ENCODE results near the gene RGS2.

The RGS2 gene, protein sequence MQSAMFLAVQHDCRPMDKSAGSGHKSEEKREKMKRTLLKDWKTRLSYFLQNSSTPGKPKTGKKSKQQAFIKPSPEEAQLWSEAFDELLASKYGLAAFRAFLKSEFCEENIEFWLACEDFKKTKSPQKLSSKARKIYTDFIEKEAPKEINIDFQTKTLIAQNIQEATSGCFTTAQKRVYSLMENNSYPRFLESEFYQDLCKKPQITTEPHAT
- total RNA-seq = 141 to 273 (median 212) reads per million in 4 donors

DNA sequence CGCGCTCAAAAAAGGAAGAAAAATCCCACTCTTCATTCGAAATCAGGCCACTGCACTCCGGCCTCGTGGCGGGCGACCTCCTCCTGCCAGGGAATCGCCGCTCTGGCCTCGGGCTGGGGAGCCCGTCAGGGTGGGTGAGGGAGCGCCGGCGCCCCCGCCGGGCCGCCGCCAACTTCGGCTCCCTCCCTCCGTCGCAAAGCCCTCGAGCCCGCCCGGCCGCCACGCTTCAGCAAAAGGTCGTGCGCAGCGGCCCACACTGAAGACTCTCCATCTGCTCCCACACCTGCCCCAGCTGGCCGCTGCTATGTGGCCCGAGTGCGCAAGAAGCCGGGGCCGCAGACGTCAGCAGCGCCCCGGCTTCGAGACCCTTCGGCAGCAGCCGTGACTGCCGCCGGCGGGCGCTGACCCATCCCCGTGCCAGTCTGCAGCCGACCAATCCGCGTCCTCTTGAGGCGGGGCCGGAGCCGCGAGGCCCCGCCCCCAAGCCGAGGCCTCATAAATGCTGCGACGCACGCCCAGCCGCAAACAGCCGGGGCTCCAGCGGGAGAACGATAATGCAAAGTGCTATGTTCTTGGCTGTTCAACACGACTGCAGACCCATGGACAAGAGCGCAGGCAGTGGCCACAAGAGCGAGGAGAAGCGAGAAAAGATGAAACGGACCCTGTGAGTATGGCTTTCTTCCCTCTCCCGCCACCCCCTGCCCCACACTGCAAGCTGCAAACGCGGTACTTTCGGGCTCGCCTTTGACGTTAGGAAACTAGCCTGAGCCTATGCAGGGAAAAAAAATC is at the start of gene RGS2:
Gene RGS2 (plus strand): TSS at position 522 of the 789 bp plus-strand sequence. CDS start 33 bp downstream, at position 555.
- DNase-seq = peak; percentile 78 to 92 (median 85)

DNA sequence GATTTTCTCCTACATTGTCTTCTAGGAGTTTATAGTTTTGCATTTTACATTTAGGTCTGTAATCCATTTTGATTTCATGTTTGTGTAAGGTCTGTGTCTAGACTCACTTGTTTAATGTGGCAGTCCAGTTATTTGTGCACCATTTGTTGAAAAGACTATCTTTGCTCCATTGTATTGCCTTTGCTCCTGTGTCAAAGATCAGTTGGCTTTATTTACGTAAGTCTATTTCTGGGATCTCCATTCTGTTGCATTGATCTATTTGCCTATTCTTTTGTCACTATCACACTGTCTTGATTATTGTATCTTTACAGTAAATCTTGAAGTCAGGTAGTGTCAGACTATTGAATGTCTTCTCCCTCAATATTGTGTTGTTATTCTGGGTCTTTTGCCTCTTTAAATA is 49.7 kb upstream of the RGS2 start:
- no peak for DNase-seq

DNA sequence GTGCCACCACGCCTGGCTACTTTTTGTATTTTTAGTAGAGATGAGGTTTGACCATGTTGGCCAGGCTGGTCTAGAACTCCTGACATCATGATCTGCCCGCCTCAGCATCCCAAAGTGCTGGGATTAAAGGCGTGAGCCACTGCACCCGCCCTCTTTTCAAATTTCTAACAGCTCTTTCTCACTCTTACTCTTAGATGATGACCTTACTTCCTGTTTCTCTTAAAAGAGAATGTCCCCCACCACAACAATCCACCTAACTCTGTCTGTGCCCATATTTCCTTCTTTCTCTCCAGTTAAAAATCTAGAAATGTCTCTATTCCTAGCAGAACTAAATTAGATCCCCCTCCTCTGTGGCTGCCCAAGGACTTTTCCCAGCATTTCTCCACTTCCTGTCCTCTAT is 46.6 kb upstream of the RGS2 start:
- no peak for DNase-seq

DNA sequence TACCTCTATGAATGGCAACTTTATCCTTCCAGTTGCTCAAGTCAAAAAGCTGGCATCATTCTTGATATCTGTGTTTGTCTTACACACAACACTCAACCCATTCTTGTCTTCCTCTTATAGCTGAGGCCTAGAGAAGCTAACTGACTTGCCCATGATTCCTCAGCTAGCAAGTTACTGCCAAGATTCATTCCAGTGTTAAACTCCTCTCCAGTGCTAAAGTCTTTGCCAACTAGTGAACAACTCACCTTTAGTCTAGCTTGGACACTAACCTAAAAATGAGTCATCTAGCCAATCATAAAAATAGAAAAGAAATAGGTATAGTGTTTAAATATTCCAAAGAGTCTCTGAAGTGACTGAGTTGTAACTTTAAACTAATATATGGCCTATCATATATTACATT is 45.6 kb upstream of the RGS2 start:
- DNase-seq = no peak

DNA sequence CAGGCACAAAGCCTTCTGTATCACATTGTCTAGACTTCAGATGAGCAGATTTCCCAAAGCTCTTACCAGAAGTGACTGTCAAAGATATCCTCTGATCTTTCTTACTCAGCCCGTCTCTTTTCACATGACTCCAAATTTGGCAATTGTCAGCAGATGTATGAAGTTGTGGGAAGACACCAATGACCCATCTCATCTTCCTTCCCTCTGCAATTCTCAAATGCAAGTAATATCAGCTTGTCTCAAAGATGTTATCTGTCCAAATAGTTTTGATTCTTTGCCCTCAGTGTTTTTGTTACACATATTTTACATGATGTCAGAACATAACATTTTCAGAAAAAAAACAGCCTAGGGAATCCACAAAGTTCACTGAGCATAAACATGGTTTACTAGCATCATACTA is 45.1 kb upstream of the RGS2 start:
- no peak for DNase-seq

DNA sequence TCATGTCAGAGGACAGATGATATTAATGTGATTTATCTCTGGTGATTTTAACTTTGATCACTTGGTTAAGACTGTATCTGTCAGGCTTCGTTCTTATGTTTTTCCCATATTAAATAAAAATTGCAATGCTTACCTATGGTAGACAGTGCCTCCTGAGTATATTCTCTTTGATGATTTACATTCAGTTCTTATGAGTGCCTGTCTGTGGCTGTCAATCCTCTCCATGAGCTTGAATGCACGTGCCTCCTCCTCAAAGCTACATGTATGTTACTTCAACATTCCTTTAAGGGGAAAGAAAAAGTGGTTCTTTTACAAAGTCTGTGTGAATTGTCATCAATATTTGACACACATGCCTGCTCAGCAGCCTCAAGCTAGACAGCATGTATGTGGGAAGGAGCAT is 44.2 kb upstream of the RGS2 start:
- DNase-seq = no peak

DNA sequence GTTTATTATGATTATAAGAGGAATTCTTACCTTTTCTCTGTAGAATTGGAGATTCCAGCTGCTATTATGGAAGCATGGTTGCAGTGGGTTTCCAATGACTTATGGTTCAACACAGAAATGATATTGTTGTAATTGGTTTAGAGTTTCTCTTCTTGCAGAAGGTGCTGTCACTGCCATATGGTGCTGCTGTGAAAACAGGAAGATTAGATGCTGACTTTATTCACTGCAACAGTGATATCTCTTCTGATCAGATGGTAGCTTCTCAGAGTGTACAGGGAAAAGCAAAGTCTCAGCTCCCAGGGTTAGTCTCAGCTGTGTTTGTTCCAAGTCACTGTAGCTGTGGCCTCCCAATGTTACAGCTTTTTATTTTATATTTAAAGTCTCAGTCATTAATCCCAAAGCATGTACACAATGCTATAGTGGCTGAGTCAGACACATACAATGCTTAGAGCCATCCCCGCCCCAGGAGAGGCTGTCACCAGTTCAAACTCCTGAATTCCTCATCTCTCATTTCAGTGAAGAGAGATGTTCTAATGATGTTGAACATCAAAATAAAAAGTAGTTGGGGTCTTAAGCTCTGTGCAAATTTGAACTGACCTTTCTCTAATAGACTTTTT is 42.7 kb upstream of the RGS2 start:
- no peak for DNase-seq

DNA sequence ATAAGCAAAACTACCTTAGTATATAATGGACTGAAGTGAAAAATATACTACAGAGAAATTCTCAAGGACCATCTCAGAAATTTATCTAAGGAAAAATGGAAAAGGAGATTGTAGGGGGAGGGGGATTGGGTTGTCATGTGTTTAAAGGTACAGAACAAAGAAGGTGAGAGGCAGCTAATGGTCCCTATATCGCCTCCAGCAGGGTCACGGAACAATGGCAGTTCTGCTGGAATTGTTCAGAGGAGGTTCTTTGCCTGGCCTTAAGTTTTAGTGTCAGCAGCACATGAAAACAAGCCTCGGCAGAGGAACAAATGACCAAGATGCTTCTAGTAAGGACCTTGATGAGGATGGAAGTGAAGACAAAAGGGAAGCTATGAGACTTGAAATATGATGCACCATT is 42.0 kb upstream of the RGS2 start:
- DNase-seq = no peak

DNA sequence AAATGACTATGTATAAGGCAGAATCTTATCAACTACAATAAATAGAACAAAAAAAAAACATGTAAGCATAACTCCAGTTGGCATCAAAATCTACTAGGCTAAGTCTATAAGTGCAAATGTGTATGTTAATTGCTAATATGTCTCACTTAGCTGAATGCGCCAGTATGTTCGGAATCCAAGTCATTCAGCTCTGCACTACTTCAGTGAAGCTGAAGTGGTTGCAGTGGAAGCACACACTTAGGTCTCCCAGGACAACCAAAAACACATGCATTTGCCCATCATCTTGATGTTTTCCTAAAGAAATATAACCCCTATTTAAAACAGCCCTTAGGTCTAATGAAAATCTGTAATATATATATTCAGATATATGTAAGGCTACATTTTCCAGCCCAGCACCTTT is 41.0 kb upstream of the RGS2 start:
- no peak for DNase-seq

DNA sequence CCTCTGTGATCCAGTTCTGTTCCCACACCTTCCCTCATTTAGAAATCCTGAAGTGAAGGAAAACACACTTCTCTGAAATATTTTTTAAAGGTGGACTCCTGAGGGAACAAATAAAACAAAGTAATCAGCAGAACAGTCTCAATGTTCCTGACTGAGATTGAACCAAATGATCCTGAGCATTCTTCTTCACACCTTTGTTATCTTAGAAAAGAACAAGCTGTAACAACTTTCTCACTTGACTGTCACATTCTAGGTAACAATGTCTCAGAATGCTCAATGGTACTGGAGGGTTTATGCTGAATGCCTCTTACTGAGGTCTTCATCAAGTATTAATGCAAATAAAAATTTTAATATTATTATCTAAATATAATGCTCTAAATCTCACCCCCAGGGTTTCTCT is 40.4 kb upstream of the RGS2 start:
- no peak for DNase-seq

DNA sequence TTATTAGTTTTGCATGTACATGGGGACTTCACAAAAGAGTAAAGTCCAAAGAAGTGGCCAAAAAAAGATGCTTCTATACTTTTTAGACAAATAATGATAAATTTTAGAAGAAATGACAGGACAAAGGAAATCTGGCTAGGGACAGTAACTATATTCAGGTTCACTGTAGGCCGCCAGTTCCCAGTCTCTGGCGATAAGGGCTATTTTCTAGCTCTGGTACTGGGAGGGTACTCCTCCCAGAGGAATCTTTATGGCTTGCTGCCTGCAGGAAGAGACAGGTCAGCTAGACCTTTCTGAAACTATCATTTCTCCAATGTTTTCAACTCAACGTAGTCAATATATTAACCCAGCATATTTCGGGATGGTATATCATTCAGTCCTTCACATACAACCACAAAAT is 37.5 kb upstream of the RGS2 start:
- DNase-seq = no peak

DNA sequence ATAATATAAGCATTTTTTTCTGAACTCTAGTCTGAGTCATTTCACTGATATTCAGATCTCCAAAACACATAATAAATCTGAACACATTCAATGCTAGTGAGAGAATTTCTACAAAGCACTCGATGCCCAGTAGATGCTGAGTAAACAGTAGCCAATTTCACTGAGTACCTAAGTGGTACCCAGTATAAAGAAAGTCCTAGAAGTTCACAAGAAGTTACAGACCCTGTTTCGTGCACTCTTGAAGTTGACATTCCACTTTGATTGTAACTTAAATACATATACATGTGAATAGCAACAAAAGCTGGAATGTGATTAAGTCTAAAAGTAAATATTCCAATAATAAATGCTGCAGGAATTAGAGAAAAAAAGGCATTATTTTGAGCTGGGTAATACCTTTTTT is 33.2 kb upstream of the RGS2 start:
- DNase-seq = no peak

DNA sequence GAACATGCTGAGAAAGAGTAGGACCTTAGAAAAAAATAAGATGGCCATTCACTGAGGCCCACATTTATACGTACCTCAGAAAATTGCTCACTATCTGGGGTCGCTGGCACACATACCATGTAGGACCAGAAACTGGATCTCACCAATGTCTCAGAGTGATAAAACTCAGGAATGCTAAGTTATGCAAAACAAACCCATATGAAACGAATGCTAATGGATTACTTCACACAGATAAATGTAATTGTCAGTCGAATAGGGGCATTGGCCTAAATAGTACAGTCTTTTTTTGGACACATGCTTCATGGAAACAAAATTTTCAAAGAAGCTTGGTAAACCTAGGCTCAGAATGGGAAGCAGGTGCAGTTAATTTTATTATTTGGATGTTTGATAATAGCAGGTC is 32.6 kb upstream of the RGS2 start:
- no peak for DNase-seq

DNA sequence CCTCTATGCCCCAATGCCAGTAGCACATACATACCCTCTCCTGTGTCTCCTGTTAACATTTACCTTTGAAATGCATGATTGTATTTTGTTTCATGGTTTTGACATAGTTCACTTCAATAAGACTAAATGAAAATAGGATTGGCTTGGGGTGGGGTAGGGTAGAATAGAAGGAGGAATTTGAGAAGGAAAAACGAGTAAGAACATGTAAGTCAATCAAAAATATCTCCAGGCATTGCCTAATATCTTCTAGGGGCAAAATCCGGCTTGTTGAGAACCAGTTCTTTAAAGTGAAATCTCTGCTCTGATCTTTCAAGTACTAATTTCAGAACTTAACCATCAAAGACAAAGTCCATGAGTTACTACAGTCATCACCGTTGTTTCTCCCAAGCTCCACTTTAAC is 31.8 kb upstream of the RGS2 start:
- no peak for DNase-seq

DNA sequence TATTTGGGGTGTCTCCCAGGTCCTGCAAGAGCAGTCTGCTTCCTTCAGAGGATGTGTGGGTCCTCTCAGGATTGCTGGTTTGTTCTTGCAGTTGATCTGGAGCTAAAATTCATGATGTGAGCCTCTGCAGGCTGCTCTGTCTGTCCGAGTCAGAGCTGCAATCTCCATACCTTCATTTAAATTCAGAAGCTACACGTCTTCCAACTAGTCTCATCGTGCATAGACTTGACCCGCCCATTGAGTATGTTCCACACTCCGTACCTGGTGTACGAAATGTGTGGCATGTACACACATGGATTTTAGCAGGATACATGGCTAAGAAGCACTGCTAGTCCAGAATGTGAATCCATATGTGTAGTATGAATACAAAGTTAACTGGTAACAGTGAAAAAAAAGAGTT is 25.0 kb upstream of the RGS2 start:
- DNase-seq = no peak

DNA sequence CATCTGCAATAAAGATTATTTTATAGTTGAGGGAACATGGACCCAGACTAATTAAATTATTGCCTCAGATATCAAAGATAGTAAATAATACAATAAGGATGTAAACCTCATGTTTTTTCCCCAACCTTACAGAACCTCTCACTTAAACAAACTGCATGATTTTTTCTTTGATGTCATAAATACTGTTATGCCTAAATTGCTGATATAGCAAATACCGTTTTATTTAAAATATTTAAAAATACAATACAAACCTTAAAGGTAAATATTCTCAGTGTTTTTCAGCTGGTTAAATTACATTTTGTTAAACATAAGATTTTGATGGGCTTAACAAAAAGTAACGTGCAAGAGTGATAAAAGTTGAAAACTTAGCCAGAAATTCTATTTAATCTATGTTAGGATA is 24.4 kb upstream of the RGS2 start:
- no peak for DNase-seq

DNA sequence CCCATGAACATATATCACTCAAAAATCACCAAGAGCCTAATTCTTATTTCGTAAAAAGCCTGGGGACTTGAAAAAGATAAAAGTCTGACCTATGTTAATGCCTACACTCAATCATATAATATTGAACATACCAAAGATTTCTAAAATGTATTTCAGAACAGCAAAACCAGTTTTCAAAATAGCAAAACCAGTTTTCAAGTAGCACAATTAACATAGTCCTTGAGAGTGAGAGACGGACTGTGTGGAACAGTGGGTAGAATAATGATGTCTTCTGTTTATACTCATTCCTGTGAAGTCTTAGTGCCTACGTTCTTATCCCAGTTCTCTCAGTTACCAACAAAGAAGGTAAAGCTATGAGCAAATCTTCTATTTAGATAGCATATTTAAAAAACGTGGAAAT is 22.3 kb upstream of the RGS2 start:
- no peak for DNase-seq

DNA sequence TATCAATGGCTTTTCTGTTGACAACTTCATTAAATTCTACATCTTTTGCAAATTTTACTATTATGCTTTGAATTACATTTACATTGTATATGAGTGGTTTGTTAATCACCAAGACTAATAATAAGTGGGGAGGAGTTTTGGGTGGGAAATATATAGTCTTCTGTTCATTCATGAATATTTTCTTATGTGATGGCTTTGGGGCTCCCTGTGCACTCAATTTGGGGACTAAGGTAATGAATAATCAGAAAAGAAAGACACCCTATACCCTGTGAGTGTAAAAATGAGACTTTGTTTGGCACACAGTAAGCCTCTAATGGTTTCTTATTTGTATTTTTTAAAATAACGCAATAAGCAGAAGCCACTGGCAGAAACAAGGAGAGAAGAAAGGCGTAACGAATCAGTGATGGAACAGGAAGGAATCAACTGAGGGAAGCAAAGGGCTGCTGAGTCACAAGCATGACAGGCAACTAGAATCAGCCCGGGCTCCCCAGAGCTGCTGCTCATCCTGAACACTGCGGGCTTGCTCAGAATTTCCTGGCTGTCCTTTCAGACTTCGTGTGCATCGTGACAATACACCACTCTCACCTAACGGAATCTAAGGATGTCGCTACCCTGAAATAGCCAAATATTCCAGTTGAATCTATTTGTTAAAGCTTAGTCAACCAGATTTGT is 20.8 kb upstream of the RGS2 start:
- DNase-seq = no peak

DNA sequence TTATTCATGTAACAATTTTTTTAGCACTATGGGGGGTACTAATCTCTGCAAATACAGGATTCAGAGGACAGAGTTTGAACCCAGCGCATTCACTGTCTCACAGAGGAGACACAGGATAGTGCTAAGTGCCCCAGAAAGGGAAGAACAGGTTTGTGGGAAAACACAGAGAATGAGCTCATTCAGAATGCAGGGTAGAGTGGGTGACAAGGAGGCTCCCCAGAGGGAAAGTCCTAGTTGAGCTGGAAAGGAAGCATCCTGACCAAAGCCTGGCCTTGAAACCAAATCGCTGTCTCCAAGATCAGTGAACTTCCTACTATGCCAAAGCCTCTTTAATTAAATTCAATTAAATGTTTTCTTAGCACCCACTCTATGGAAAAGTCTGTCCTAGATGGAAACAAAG is 19.0 kb upstream of the RGS2 start:
- no peak for DNase-seq

DNA sequence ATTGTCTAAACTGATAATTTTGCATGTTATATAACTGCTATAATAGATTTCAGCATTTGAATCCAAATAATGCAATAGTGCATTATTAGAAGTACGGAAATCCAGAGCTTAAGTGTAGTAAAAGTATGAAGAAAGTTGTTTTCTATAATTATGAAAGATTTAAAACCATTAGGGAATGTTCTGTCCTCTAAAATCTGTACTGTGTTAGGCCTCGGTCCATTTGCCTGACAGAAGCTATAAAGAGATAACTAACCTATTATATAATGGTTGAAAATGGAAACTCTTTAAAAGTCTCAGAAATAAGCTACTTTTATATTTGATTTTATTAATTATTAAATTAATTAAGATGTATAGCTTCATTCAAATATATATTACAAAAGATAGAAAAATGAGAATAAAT is 16.2 kb upstream of the RGS2 start:
- no peak for DNase-seq

DNA sequence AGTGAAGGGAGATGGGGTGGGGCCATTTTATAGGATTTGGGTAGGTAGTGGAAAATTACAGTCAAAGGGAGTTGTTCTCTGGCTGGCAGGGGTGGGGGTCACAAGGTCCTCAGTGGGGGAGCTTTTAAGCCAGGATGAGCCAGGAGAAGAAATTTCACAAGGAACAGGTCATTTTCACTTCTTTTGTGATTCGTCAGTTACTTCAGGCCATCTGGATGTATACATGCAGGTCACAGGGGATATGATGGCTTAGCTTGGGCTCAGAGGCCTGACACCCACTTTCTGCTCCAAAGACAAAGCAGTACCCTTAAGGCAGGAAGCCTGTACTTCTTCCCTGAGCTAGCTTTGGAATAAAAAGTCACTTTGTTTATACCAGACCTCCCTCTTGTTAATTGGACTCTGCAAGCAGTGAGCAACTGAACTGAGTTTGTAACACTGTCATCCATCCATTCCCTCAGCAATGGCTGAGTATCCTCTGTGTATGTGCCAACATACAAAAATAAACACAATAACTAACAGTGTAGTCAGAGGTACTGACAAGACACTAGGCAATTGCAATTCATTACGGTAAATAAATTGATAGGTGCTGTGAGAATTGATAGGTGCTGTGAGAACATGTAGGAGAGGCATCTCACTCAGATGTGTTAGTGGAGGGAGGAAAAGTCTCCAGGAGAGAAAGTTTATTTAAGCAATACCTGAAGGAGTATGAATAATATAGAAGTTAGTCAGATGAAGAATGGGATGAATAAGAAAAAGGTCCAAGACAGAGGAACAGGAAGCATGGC is 14.7 kb upstream of the RGS2 start:
- DNase-seq = no peak

DNA sequence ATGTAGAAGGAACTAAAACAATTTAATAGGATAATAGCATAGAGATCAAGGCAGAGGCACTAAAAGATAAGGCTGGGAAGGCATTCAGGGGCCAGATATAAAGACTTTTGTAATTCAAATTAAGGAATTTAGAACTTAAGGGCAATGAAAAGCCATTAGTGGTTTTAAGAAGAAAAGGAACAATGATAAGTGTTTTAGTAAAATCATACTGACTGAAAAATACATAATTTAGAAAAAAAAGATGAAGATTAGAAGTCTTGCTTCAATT is 14.1 kb upstream of the RGS2 start:
- DNase-seq = no peak

All from T-helper 1 cell (primary cell).